ENCODE results near the gene DCUN1D2.

The DCUN1D2 gene

GRCh38 chr13:113490496-113491417, at the start of gene DCUN1D2:
Gene DCUN1D2 (minus strand): TSS chr13:113490711. CDS start chr13:113490669, 42 bp downstream.
- Mint-ChIP-seq H3K36me3 (ENCODE audit: low read depth) (peaks cover 6% of the 10 kb centered on the region), H3K9me3 (no peaks in the 10 kb centered on the region)

DNA sequence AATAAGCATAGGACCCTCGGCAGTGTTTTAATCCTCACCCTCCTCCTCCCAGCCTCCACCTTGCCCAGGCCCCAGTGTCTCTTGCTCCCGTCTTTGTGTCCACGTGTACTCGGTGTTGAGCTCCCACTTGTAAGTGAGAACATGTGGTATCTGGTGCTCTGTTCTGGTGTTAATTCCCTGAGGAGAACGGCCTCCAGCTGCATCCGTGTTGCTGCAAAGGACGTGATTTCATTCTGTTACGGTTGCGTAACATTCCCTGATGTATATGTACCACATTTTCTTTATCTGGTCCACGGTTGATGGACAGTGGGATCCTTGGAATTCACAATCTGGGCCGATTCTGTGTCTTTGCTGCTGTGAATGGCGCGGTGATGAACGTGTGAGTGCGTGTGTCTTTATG, 49.3 kb upstream of the DCUN1D2 start:
- H3K4me3 Mint-ChIP-seq: no peak overlapping the region
- no peaks in the 10 kb centered on the region for H3K4me1 Mint-ChIP-seq (ENCODE audit: low read depth)
- no peak overlapping the region for H3K27ac Mint-ChIP-seq
- DNase-seq (ENCODE audit: low spot score): no peak
- peaks cover 8% of the 10 kb centered on the region for H3K9me3 Mint-ChIP-seq
- peaks cover 21% of the 10 kb centered on the region for H3K36me3 Mint-ChIP-seq (ENCODE audit: low read depth)
- no peaks in the 10 kb centered on the region for H3K27me3 Mint-ChIP-seq (ENCODE audit: low read depth)

More at GRCh38 chr13:113490496-113491417, at the start of gene DCUN1D2:
- Mint-ChIP-seq H3K27me3 (ENCODE audit: low read depth) (no peaks in the 10 kb centered on the region), H3K27ac (peak within 1 kb of the TSS; percentile 82), H3K4me3 (peak within 1 kb of the TSS; percentile 95), H3K4me1 (ENCODE audit: low read depth) (peaks cover 49% of the 10 kb centered on the region)
- DNase-seq (ENCODE audit: low spot score): peak; percentile 86

- H3K9me3 Mint-ChIP-seq: peaks cover 8% of the 10 kb centered on the region
- no peak for DNase-seq (ENCODE audit: low spot score)
- no peaks in the 10 kb centered on the region for H3K27me3 Mint-ChIP-seq (ENCODE audit: low read depth)
- no peak overlapping the region for H3K27ac Mint-ChIP-seq
- H3K4me1 Mint-ChIP-seq (ENCODE audit: low read depth): no peaks in the 10 kb centered on the region
- H3K4me3 Mint-ChIP-seq: no peak overlapping the region
- H3K36me3 Mint-ChIP-seq (ENCODE audit: low read depth): peaks cover 21% of the 10 kb centered on the region
These were observed 48.7 kb upstream of the DCUN1D2 start for GRCh38 chr13:113539176-113539575.

DNA sequence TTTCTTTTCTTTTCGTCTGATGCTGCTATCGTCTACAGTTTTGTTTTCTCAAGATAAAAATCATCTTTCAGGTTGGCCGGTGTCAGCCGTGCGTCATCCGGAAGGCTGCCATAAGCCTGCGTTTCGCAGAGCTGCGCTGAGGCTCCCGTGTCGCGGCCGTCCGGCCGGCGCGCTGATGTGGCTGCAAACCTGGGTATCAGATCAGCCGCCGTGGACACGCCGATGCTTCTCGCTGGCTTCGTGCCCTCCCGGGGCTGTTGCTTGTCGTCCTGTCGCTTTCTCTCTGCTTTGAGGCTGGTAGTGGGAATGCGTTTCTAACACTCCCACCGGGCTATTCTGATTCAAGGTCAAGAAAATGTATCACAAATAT, 48.2 kb upstream of the DCUN1D2 start:
- H3K27me3 Mint-ChIP-seq (ENCODE audit: low read depth): no peaks in the 10 kb centered on the region
- H3K4me3 Mint-ChIP-seq: no peak overlapping the region
- no peak overlapping the region for H3K27ac Mint-ChIP-seq
- DNase-seq (ENCODE audit: low spot score): no peak
- no peaks in the 10 kb centered on the region for H3K4me1 Mint-ChIP-seq (ENCODE audit: low read depth)
- peaks cover 19% of the 10 kb centered on the region for H3K36me3 Mint-ChIP-seq (ENCODE audit: low read depth)
- peaks cover 8% of the 10 kb centered on the region for H3K9me3 Mint-ChIP-seq

DNA sequence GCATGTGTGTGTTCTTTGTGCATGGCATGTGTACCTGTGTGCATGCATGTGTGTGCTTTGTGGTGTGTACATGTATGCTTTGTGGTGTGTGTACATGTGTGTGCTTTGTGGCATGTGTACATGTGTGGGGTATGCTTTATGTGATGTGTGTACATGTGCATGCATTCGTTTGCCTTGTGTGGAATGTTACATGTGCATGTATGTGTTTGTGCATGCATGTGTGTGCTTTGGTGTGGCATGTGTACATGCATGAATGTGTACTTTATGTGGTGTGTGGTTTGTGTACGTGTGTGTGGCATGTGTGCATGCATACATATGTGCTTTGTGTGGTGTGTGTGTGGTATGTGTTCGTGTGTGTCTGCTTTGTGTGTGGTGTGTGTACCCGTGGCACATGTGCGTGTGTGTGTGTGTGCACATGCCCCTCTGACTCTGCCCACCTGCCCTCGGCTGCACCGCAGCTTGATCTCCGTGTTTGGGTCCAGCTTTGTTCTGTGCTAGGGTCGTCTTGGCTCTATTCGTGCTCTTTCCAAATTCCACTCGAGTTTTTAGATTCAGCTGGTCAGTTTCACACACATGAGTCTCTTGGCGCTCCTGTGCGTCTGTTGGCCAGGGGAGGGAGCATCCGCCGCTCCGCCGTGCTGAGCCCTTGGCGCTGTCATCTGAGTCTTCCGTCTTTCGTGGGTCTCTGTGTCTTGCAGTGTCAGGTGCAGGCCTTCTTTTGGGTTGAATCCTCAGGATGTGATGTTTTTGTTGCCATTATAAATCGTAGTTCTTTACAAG, 47.6 kb upstream of the DCUN1D2 start:
- H3K27ac Mint-ChIP-seq: no peak overlapping the region
- H3K4me3 Mint-ChIP-seq: no peak overlapping the region
- no peaks in the 10 kb centered on the region for H3K27me3 Mint-ChIP-seq (ENCODE audit: low read depth)
- no peaks in the 10 kb centered on the region for H3K4me1 Mint-ChIP-seq (ENCODE audit: low read depth)
- peaks cover 8% of the 10 kb centered on the region for H3K9me3 Mint-ChIP-seq
- no peak for DNase-seq (ENCODE audit: low spot score)
- H3K36me3 Mint-ChIP-seq (ENCODE audit: low read depth): peaks cover 17% of the 10 kb centered on the region

- H3K4me1 Mint-ChIP-seq (ENCODE audit: low read depth): no peaks in the 10 kb centered on the region
- no peaks in the 10 kb centered on the region for H3K27me3 Mint-ChIP-seq (ENCODE audit: low read depth)
- H3K27ac Mint-ChIP-seq: no peak overlapping the region
- peaks cover 15% of the 10 kb centered on the region for H3K36me3 Mint-ChIP-seq (ENCODE audit: low read depth)
- H3K4me3 Mint-ChIP-seq: no peak overlapping the region
- peaks cover 8% of the 10 kb centered on the region for H3K9me3 Mint-ChIP-seq
- DNase-seq (ENCODE audit: low spot score): no peak
These were observed 46.7 kb upstream of the DCUN1D2 start for GRCh38 chr13:113537205-113537604.

DNA sequence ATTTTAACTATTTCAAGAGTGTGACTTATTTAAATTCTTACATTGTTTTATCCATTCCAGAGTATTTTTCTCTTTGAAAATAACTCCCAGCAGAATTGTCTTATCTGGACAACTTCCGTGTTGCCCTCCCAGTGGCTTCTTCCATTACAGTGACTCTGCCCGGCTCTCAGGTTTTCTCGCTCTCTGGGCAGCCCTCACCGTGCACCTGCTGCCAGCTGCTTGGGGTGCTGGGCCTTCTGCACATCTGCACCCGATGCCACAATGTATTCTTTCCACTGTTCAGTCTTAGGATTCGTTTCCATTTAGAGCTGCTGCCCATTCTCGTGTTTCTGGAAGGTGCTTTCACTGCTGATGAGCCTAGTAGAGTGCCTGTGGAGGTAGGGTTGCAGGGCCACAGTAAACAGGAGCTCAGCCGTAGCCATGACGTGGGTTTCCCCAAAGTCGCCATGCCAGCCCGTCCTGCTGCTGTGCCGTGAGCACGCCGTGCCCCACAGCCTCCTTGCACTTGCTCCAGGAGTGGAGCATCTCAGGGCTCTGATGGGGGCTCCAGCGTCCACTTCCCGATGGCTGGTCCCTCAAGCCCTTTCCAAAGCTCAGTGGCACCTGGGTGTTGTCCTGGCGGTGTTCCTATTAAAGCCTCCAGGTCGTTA, 46.1 kb upstream of the DCUN1D2 start:
- H3K27me3 Mint-ChIP-seq (ENCODE audit: low read depth): no peaks in the 10 kb centered on the region
- no peak overlapping the region for H3K27ac Mint-ChIP-seq

DNA sequence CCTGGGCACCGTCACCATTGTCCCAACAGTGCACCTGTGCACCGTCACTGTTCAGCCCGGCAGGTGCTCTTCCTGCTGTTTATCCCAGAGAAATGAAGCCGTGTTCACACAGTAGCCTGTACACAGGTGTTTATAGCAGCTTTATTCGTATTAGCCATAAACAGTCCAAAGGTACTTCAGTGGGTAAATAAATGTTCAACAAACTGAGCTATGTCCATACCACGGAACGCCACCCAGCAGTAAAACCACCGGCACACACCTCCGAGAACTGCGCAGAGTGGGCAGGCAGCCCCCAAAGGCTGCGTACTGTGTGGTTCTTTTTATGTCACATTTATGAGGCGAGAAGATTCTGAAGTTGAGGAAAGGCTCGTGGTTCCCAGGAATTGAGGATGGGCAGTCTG, 44.9 kb upstream of the DCUN1D2 start:
- no peaks in the 10 kb centered on the region for H3K9me3 Mint-ChIP-seq
- DNase-seq (ENCODE audit: low spot score): no peak
- no peak overlapping the region for H3K27ac Mint-ChIP-seq
- H3K4me1 Mint-ChIP-seq (ENCODE audit: low read depth): no peaks in the 10 kb centered on the region
- no peaks in the 10 kb centered on the region for H3K27me3 Mint-ChIP-seq (ENCODE audit: low read depth)
- H3K36me3 Mint-ChIP-seq (ENCODE audit: low read depth): peaks cover 5% of the 10 kb centered on the region
- no peak overlapping the region for H3K4me3 Mint-ChIP-seq

More for the DNA sequence above, 46.1 kb upstream of the DCUN1D2 start:
- peaks cover 15% of the 10 kb centered on the region for H3K36me3 Mint-ChIP-seq (ENCODE audit: low read depth)
- peaks cover 8% of the 10 kb centered on the region for H3K9me3 Mint-ChIP-seq
- DNase-seq (ENCODE audit: low spot score): no peak
- H3K4me3 Mint-ChIP-seq: no peak overlapping the region
- H3K4me1 Mint-ChIP-seq (ENCODE audit: low read depth): no peaks in the 10 kb centered on the region

- no peaks in the 10 kb centered on the region for H3K9me3 Mint-ChIP-seq
- no peaks in the 10 kb centered on the region for H3K4me1 Mint-ChIP-seq (ENCODE audit: low read depth)
- H3K36me3 Mint-ChIP-seq (ENCODE audit: low read depth): peaks cover 4% of the 10 kb centered on the region
- H3K4me3 Mint-ChIP-seq: no peak overlapping the region
- no peak overlapping the region for H3K27ac Mint-ChIP-seq
- no peaks in the 10 kb centered on the region for H3K27me3 Mint-ChIP-seq (ENCODE audit: low read depth)
- DNase-seq (ENCODE audit: low spot score): no peak
These were observed 43.8 kb upstream of the DCUN1D2 start for GRCh38 chr13:113534236-113534860.

GRCh38 chr13:113533161-113533840, 42.8 kb upstream of the DCUN1D2 start:
- H3K27me3 Mint-ChIP-seq (ENCODE audit: low read depth): no peaks in the 10 kb centered on the region
- no peaks in the 10 kb centered on the region for H3K9me3 Mint-ChIP-seq
- DNase-seq (ENCODE audit: low spot score): no peak
- H3K4me3 Mint-ChIP-seq: no peak overlapping the region
- H3K4me1 Mint-ChIP-seq (ENCODE audit: low read depth): no peaks in the 10 kb centered on the region
- no peak overlapping the region for H3K27ac Mint-ChIP-seq
- peaks cover 4% of the 10 kb centered on the region for H3K36me3 Mint-ChIP-seq (ENCODE audit: low read depth)

DNA sequence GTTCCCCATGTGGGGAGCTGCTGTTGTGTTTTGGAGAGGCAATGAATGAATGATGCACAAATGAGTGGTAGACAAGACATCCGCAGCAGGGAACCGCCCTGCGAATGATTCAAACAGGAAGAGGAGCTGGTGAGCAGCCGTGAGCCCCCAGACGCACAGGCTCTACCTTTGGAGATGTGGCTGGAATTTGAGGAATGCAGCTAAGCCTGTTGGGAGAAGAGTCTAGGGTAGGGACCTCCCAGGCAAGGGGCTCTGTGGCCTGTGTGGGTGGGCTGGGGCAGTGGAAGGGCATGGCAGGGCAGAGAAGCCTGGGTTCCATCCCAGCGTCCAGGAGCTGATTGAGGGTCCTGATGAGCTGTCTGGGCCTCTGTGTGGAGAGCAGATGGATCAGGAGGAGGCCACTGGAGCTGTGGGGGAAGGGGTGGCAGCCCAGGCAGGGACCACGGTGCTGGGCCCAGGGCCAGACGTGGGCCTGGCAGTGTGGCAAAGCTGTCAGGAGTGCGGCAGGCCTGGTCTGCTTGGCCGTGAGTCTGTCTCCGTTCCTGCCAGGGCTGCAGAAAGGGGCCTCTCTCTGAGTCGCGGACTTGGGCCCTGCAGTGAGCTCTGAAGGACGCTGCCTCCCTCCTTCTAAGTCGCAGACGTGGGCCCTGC, 41.8 kb upstream of the DCUN1D2 start:
- no peak overlapping the region for H3K27ac Mint-ChIP-seq
- H3K4me1 Mint-ChIP-seq (ENCODE audit: low read depth): no peaks in the 10 kb centered on the region
- H3K9me3 Mint-ChIP-seq: no peaks in the 10 kb centered on the region
- DNase-seq (ENCODE audit: low spot score): no peak
- H3K36me3 Mint-ChIP-seq (ENCODE audit: low read depth): peaks cover 9% of the 10 kb centered on the region
- H3K4me3 Mint-ChIP-seq: no peak overlapping the region
- no peaks in the 10 kb centered on the region for H3K27me3 Mint-ChIP-seq (ENCODE audit: low read depth)

DNA sequence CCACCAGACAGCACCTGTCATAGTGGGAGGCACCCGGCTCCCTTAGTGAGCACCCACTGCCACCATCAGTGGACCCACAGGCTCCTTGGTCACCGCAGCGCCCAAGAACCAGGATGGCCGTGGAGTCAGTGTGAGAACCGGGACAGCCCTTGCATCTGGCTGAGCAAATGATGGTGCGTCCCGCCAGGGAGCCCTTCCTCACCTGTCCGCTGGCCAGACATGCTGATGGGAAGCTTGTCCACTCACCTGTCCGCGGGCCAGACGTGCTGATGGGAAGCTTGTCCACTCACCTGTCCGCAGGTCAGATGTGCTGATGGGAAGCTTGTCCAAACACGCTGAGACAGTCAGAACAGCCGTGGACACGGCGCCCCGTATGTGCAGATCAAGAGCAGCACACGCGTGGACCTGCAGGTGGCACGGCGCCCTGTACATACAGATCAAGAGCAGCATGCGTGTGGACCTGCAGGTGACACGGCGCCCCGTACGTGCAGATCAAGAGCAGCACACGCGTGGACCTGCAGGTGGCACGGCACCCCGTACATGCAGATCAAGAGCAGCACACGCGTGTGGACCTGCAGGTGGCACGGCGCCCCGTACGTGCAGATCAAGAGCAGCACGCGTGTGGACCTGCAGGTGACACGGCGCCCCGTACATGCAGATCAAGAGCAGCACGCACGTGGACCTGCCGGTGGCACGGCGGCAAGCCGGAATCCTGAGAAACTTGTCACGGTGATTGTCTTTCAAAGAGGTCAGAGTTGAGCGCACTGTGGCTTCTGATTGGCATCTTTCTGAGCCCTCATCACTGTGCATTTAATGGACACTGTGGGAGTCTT, 40.7 kb upstream of the DCUN1D2 start:
- Mint-ChIP-seq H3K27me3 (ENCODE audit: low read depth) (no peaks in the 10 kb centered on the region), H3K4me1 (ENCODE audit: low read depth) (no peaks in the 10 kb centered on the region), H3K9me3 (no peaks in the 10 kb centered on the region), H3K4me3 (no peak overlapping the region), H3K27ac (no peak overlapping the region), H3K36me3 (ENCODE audit: low read depth) (peaks cover 13% of the 10 kb centered on the region)
- DNase-seq (ENCODE audit: low spot score): no peak

Data from T-helper 2 cell treated with Interferon-gamma antibody and Interleukin-4, amounts not matched to agents 5 μg/mL and 100 μg/mL, for 36 hours (primary cell).